Glutamatergic neuron (in vitro differentiated cells): ENCODE data around the gene RNF220. TPM values are rescaled to one million over a fixed set of nuclear protein-coding genes. Genes with fewer than 3 reads are reported as not detected.

Experiments used
- DNase-seq: peaks from one replicate; pipeline ENCODE4 v3.0.0; 2022
- H3K27ac Mint-ChIP-seq: one replicate; pipeline ENCODE4 v1.8.0; 2020; ENCODE audit warnings: mild to moderate bottlenecking, mixed read lengths, inconsistent platforms; ENCODE audit not compliant: unreplicated experiment
- H3K27me3 Mint-ChIP-seq: one replicate; pipeline ENCODE4 v1.8.0; 2020; ENCODE audit warnings: mild to moderate bottlenecking, moderate library complexity, mixed read lengths, inconsistent platforms; ENCODE audit not compliant: unreplicated experiment
- H3K36me3 Mint-ChIP-seq: one replicate; pipeline ENCODE4 v1.8.0; 2020; ENCODE audit warnings: mild to moderate bottlenecking, mixed read lengths, inconsistent platforms; ENCODE audit not compliant: unreplicated experiment
- H3K4me1 Mint-ChIP-seq: one replicate; pipeline ENCODE4 v1.8.0; 2020; ENCODE audit warnings: mild to moderate bottlenecking, low read depth, mixed read lengths, inconsistent platforms; ENCODE audit not compliant: unreplicated experiment
- H3K4me3 Mint-ChIP-seq: one replicate; pipeline ENCODE4 v1.8.0; 2020; ENCODE audit warnings: mild to moderate bottlenecking, mixed read lengths, inconsistent platforms; ENCODE audit not compliant: unreplicated experiment
- H3K9me3 Mint-ChIP-seq: one replicate; pipeline ENCODE4 v1.8.0; 2020; ENCODE audit warnings: mild to moderate bottlenecking, moderate library complexity, mixed read lengths, inconsistent platforms; ENCODE audit not compliant: unreplicated experiment
- total RNA-seq: library from RNA; stranded (reverse); fragmentation: NEBNext Ultra II Directional; extraction: Animal tissue kit (Norgen Biotek cat#: 25700); gene quantifications from one replicate; pipeline ENCODE4 v1.2.1, GENCODE V29; 2021; ENCODE audit not compliant: unreplicated experiment
- TF ChIP-seq, protein P1 (sequence below): fragments of 200-600 bp; sonication (generic); IDR thresholded peaks from one replicate; pipeline ENCODE4 v1.5.0; 2021; ENCODE audit not compliant: partially characterized antibody, unreplicated experiment

RNF220 gene
- total RNA-seq, 1 donor from 2014 or later: 99.4 TPM

DNA sequence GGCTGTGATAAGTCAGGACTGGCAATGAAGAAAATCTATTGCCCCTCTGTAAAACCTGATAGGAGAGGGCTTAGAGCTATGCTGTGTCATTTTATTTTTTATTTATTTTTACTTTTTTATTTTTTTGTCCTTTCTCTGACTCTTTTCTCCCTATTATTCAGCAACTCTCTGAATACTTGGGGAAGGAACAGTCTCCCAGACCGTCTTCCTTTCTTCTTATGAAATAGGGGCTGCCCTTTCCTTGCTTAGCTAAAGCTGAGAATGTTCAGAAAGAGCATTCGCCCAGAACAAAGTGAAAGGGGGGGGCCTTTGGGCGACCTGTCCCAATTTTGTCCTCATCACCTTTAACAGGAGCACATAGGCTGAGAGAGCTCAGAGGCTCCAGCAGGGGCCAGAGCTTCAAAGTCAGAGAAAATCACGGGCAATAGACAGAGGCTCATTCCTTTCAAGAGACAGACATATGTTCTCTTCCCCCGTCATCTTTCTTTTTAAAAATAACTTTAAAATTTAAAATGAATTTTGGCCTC, 80.9 kb downstream of the RNF220 start:
- no peaks in the 10 kb centered on the region for H3K9me3 Mint-ChIP-seq
- H3K27me3 Mint-ChIP-seq: no peaks in the 10 kb centered on the region
- no peak overlapping the region for H3K4me3 Mint-ChIP-seq
- no peak for DNase-seq
- no peak overlapping the region for H3K27ac Mint-ChIP-seq
- peaks cover 11% of the 10 kb centered on the region for H3K36me3 Mint-ChIP-seq
- TF ChIP-seq, protein P1, sequence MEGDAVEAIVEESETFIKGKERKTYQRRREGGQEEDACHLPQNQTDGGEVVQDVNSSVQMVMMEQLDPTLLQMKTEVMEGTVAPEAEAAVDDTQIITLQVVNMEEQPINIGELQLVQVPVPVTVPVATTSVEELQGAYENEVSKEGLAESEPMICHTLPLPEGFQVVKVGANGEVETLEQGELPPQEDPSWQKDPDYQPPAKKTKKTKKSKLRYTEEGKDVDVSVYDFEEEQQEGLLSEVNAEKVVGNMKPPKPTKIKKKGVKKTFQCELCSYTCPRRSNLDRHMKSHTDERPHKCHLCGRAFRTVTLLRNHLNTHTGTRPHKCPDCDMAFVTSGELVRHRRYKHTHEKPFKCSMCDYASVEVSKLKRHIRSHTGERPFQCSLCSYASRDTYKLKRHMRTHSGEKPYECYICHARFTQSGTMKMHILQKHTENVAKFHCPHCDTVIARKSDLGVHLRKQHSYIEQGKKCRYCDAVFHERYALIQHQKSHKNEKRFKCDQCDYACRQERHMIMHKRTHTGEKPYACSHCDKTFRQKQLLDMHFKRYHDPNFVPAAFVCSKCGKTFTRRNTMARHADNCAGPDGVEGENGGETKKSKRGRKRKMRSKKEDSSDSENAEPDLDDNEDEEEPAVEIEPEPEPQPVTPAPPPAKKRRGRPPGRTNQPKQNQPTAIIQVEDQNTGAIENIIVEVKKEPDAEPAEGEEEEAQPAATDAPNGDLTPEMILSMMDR: no peak
- H3K4me1 Mint-ChIP-seq: peaks cover 3% of the 10 kb centered on the region

DNA sequence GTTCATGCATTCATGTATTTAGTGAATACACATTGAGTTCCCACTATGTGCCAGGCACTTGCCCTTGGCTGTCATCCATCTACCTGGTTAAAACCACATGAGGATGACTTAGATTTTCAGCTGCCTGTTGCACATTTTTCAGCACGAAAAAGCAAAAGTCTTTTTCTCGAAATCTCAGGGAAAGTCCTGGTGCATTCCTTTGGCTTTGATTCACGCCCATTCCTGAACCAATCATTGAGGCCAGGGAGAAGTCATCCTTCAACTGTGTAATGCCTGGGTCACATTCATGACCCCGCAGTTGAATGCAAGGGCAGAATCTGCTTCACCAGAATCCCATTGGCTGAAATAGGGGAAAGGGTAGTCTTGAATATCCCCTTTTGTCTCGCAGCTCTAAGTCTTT, 84.4 kb downstream of the RNF220 start:
- TF ChIP-seq, protein P1: no peak
- Mint-ChIP-seq H3K4me1 (peaks cover 3% of the 10 kb centered on the region), H3K27me3 (no peaks in the 10 kb centered on the region), H3K27ac (no peak overlapping the region), H3K9me3 (peaks cover 2% of the 10 kb centered on the region), H3K4me3 (no peak overlapping the region), H3K36me3 (peaks cover 11% of the 10 kb centered on the region)
- no peak for DNase-seq

DNA sequence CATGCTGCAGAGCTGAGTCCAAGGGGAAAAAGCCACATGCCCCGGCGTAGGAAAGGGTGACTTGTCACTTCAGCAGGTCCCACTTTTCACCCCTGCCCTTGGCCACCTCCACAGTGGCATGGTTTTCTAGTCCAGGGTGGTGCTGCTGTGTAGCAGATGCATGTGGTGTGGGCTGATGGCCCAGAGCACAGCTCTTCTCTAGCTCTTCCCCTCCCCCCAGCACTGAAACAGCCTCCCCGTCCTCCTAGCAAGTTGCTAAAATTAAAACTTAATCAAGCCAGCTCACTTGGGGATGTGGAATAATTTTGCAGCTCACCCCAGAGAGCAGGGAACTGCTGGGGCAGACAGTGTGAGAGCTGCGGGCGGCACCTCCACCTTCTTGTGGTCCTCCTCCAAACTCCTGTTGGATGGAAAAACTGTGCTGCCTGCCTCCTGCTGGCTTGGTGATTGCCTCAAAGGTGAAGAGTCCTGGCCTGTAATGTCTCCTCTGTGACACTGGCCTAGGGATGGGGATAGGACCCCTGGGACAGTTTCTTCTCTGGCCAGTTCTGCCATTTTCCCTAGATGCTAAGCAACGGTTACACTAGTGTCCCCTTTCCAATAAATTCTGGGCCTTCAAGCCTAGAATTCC, 91.6 kb downstream of the RNF220 start:
- no peaks in the 10 kb centered on the region for H3K36me3 Mint-ChIP-seq
- no peak overlapping the region for H3K4me3 Mint-ChIP-seq
- no peak for DNase-seq
- TF ChIP-seq, protein P1: no peak
- H3K9me3 Mint-ChIP-seq: peaks cover 4% of the 10 kb centered on the region
- H3K27ac Mint-ChIP-seq: no peak overlapping the region
- H3K27me3 Mint-ChIP-seq: no peaks in the 10 kb centered on the region
- peaks cover 6% of the 10 kb centered on the region for H3K4me1 Mint-ChIP-seq

DNA sequence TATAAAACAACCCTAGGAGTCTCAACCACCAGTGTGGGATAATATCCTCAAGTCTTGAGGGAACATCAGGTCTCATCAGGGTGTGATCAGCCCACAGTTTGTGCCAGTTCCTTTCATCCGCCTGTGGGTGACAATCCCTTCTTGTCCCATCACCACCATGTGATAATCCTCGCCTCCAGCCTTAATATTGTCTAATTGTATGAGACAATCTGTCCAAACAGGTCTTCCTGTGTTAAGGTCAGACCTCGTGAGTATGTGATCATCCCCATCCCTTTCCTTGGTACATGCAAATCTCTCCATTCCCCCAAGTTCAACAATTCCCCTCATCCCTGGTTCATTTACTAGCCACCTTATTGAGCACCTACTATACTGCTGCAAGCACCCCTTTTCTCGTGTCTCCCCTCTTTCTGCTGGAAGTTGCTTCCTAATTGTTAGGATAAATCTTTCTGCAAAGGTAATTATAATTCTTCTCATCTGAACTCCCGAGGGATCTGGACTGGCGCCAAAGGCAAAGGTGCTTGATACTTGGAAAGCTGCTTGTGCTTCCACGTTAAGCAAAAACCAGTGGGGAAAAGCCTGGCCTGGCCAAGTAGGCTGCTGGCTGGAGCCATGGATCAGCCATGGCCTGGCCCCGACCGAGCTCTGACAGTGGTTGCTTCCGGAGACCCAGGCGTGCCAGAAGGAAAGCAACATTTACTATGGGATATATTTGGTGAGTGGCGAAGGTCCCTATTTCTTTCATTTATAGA, 92.5 kb downstream of the RNF220 start:
- Mint-ChIP-seq H3K4me1 (peaks cover 11% of the 10 kb centered on the region), H3K36me3 (no peaks in the 10 kb centered on the region), H3K27ac (no peak overlapping the region), H3K4me3 (no peak overlapping the region), H3K27me3 (peaks cover 3% of the 10 kb centered on the region), H3K9me3 (peaks cover 4% of the 10 kb centered on the region)
- TF ChIP-seq, protein P1: no peak
- DNase-seq: no peak

DNA sequence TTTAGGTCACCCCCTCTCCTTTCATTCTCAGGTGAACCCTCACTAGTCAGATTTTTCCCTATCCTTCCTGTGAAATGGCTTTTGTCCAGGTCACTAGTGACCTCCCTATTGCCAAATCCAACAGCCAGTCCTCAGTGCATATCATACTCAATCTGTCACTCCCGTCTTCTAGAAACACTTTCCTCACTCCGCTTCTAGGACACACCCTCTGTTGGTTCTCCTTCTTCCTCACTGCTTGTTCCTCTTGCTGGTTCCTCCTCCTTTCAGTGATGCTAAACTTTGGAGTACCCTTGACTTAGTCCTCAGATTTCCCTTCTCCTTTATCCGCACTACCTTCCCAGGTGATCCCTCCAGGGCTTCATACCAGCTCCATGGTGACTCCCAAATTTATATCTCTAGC, 94.3 kb downstream of the RNF220 start:
- H3K27me3 Mint-ChIP-seq: peaks cover 3% of the 10 kb centered on the region
- TF ChIP-seq, protein P1: no peak
- no peaks in the 10 kb centered on the region for H3K36me3 Mint-ChIP-seq
- DNase-seq: no peak
- peaks cover 4% of the 10 kb centered on the region for H3K9me3 Mint-ChIP-seq
- H3K4me3 Mint-ChIP-seq: no peak overlapping the region
- H3K27ac Mint-ChIP-seq: no peak overlapping the region
- peaks cover 11% of the 10 kb centered on the region for H3K4me1 Mint-ChIP-seq
